ENCODE results near the gene PLCD1.

Gene PLCD1

GRCh38 chr3:38016847-38017444, 12.5 kb downstream of the PLCD1 start:
- Mint-ChIP-seq H3K27ac (no peak overlapping the region), H3K4me1 (no peaks in the 10 kb centered on the region), H3K27me3 (no peaks in the 10 kb centered on the region), H3K36me3 (peaks cover 13 to 24% of the 10 kb centered on the region in 2 donors), H3K9me3 (no peaks in the 10 kb centered on the region), H3K4me3 (no peak overlapping the region)
- ATAC-seq (replicated peaks) (no peak), DNase-seq (no peak)

GRCh38 chr3:38016410-38016809, 13.0 kb downstream of the PLCD1 start:
- Mint-ChIP-seq H3K36me3 (peaks cover 13 to 24% of the 10 kb centered on the region in 2 donors), H3K27ac (no peak overlapping the region), H3K9me3 (no peaks in the 10 kb centered on the region), H3K27me3 (no peaks in the 10 kb centered on the region), H3K4me3 (no peak overlapping the region), H3K4me1 (no peaks in the 10 kb centered on the region)
- ATAC-seq (replicated peaks) (no peak), DNase-seq (no peak)

- Mint-ChIP-seq H3K36me3 (peaks cover 13 to 24% of the 10 kb centered on the region in 2 donors), H3K9me3 (no peaks in the 10 kb centered on the region), H3K4me1 (no peaks in the 10 kb centered on the region), H3K4me3 (no peak overlapping the region), H3K27ac (no peak overlapping the region), H3K27me3 (no peaks in the 10 kb centered on the region)
- DNase-seq (no peak), ATAC-seq (replicated peaks) (no peak)
These were observed 13.5 kb downstream of the PLCD1 start for GRCh38 chr3:38015984-38016383.

GRCh38 chr3:38015485-38015884, 14.0 kb downstream of the PLCD1 start:
- Mint-ChIP-seq H3K4me3 (no peak overlapping the region), H3K36me3 (peaks cover 13 to 24% of the 10 kb centered on the region in 2 donors), H3K4me1 (no peaks in the 10 kb centered on the region), H3K27ac (no peak overlapping the region), H3K27me3 (no peaks in the 10 kb centered on the region), H3K9me3 (no peaks in the 10 kb centered on the region)
- DNase-seq: no peak
- ATAC-seq (replicated peaks): no peak

- ATAC-seq (replicated peaks) (no peak), DNase-seq (no peak)
- no peaks in the 10 kb centered on the region for H3K27me3 Mint-ChIP-seq
- peaks cover 6 to 25% of the 10 kb centered on the region in 2 donors for H3K36me3 Mint-ChIP-seq
- H3K4me3 Mint-ChIP-seq: no peak overlapping the region
- no peaks in the 10 kb centered on the region for H3K9me3 Mint-ChIP-seq
- no peak overlapping the region for H3K27ac Mint-ChIP-seq
- peaks cover 6 to 11% of the 10 kb centered on the region in 2 donors for H3K4me1 Mint-ChIP-seq
These were observed 18.3 kb downstream of the PLCD1 start for GRCh38 chr3:38011111-38011510.

GRCh38 chr3:38009807-38010591, 19.4 kb downstream of the PLCD1 start:
- Mint-ChIP-seq H3K27ac (no peak overlapping the region), H3K36me3 (peaks cover 5 to 21% of the 10 kb centered on the region in 2 donors), H3K4me3 (peak overlapping the region in 1 of 2 donors; percentile 23), H3K9me3 (no peaks in the 10 kb centered on the region), H3K4me1 (peaks cover 6 to 11% of the 10 kb centered on the region in 2 donors), H3K27me3 (no peaks in the 10 kb centered on the region)
- DNase-seq (no peak), ATAC-seq (replicated peaks) (peak; percentile 14 to 25)

- ATAC-seq (replicated peaks) (no peak), DNase-seq (no peak)
- H3K9me3 Mint-ChIP-seq: no peaks in the 10 kb centered on the region
- H3K4me1 Mint-ChIP-seq: peaks cover 15 to 18% of the 10 kb centered on the region in 2 donors
- peak overlapping the region; percentile 51 for H3K27ac Mint-ChIP-seq
- peaks cover 7 to 24% of the 10 kb centered on the region in 2 donors for H3K36me3 Mint-ChIP-seq
- no peak overlapping the region for H3K4me3 Mint-ChIP-seq
- H3K27me3 Mint-ChIP-seq: no peaks in the 10 kb centered on the region
These were observed 20.4 kb downstream of the PLCD1 start for GRCh38 chr3:38008971-38009580.

GRCh38 chr3:38008191-38008701, 21.2 kb downstream of the PLCD1 start:
- DNase-seq (no peak), ATAC-seq (replicated peaks) (no peak)
- H3K36me3 Mint-ChIP-seq: peaks cover 7 to 24% of the 10 kb centered on the region in 2 donors
- H3K27me3 Mint-ChIP-seq: no peaks in the 10 kb centered on the region
- no peak overlapping the region for H3K4me3 Mint-ChIP-seq
- H3K27ac Mint-ChIP-seq: no peak overlapping the region
- H3K4me1 Mint-ChIP-seq: peaks cover 17 to 24% of the 10 kb centered on the region in 2 donors
- no peaks in the 10 kb centered on the region for H3K9me3 Mint-ChIP-seq

- Mint-ChIP-seq H3K9me3 (no peaks in the 10 kb centered on the region), H3K27ac (no peak overlapping the region), H3K36me3 (peaks cover 11 to 28% of the 10 kb centered on the region in 2 donors), H3K4me1 (peaks cover 20 to 29% of the 10 kb centered on the region in 2 donors), H3K4me3 (no peak overlapping the region), H3K27me3 (no peaks in the 10 kb centered on the region)
- ATAC-seq (replicated peaks) (no peak), DNase-seq (no peak)
These were observed 21.7 kb downstream of the PLCD1 start for GRCh38 chr3:38007754-38008090.

- Mint-ChIP-seq H3K27me3 (no peaks in the 10 kb centered on the region), H3K36me3 (peaks cover 16 to 38% of the 10 kb centered on the region in 2 donors), H3K27ac (no peak overlapping the region), H3K4me1 (peaks cover 22 to 30% of the 10 kb centered on the region in 2 donors), H3K4me3 (no peak overlapping the region), H3K9me3 (no peaks in the 10 kb centered on the region)
- ATAC-seq (replicated peaks) (no peak), DNase-seq (no peak)
These were observed 22.9 kb downstream of the PLCD1 start for GRCh38 chr3:38006445-38006995.

GRCh38 chr3:38006031-38006430, 23.4 kb downstream of the PLCD1 start:
- Mint-ChIP-seq H3K27me3 (no peaks in the 10 kb centered on the region), H3K9me3 (no peaks in the 10 kb centered on the region), H3K36me3 (peaks cover 19 to 38% of the 10 kb centered on the region in 2 donors), H3K27ac (no peak overlapping the region), H3K4me3 (no peak overlapping the region), H3K4me1 (peaks cover 22 to 30% of the 10 kb centered on the region in 2 donors)
- no peak for DNase-seq
- no peak for ATAC-seq (replicated peaks)

- DNase-seq: no peak
- no peak overlapping the region for H3K4me3 Mint-ChIP-seq
- peaks cover 23 to 43% of the 10 kb centered on the region in 2 donors for H3K36me3 Mint-ChIP-seq
- peaks cover 22 to 30% of the 10 kb centered on the region in 2 donors for H3K4me1 Mint-ChIP-seq
- no peak overlapping the region for H3K27ac Mint-ChIP-seq
- ATAC-seq (replicated peaks): no peak
- H3K27me3 Mint-ChIP-seq: no peaks in the 10 kb centered on the region
- H3K9me3 Mint-ChIP-seq: no peaks in the 10 kb centered on the region
These were observed 24.1 kb downstream of the PLCD1 start for GRCh38 chr3:38005076-38006020.

- peaks cover 25 to 51% of the 10 kb centered on the region in 2 donors for H3K36me3 Mint-ChIP-seq
- no peaks in the 10 kb centered on the region for H3K9me3 Mint-ChIP-seq
- ATAC-seq (replicated peaks) (peak; percentile 79 to 80), DNase-seq (no peak)
- H3K4me3 Mint-ChIP-seq: no peak overlapping the region
- peaks cover 22 to 24% of the 10 kb centered on the region in 2 donors for H3K4me1 Mint-ChIP-seq
- no peaks in the 10 kb centered on the region for H3K27me3 Mint-ChIP-seq
- H3K27ac Mint-ChIP-seq: no peak overlapping the region
These were observed 24.9 kb downstream of the PLCD1 start for GRCh38 chr3:38004415-38005075.
